HEK293T (cell line): ENCODE results near the gene ELOVL2.
A peak's percentile ranks its signal among the peaks of the same experiment; 100 is the strongest.

Source experiments
- CTCF ChIA-PET: fragments of 350-600 bp; formaldehyde crosslinking; extraction: SDS; loops from one replicate; lab custom pipeline; 2021; ENCODE audit warnings: antibody characterized with exemption, inconsistent platforms; lab: Yijun Ruan, JAX
- POLR2A ChIA-PET: fragments of 350-600 bp; formaldehyde crosslinking; extraction: SDS; loops from one replicate; lab custom pipeline; 2020; ENCODE audit warnings: antibody characterized with exemption, inconsistent platforms; lab: Yijun Ruan, JAX
- DNase-seq: peaks from one replicate; pipeline ENCODE4 v3.0.0; 2012; ENCODE audit warnings: mixed read lengths; ENCODE audit errors: extremely low spot score
- ARNT ChIP-seq: fragments of 450-650 bp; IDR thresholded peaks from 2 replicates; pipeline ENCODE4 v1.6.1; 2017; ENCODE audit warnings: mild to moderate bottlenecking
- BHLHE40 ChIP-seq: fragments of 450-650 bp; IDR thresholded peaks from 2 replicates; pipeline ENCODE4 v1.6.1; 2016; ENCODE audit warnings: mild to moderate bottlenecking, moderate library complexity, borderline replicate concordance
- CTBP1 ChIP-seq: fragments of 450-650 bp; IDR thresholded peaks from 2 replicates; pipeline ENCODE4 v1.6.1; 2016; ENCODE audit warnings: borderline replicate concordance
- ELF4 ChIP-seq: fragments of 450-650 bp; IDR thresholded peaks from 2 replicates; pipeline ENCODE4 v1.6.1; 2017; ENCODE audit warnings: antibody characterized with exemption
- FOXA1 ChIP-seq: fragments of 450-650 bp; IDR thresholded peaks from 2 replicates; pipeline ENCODE4 v1.6.1; 2016; ENCODE audit warnings: mild to moderate bottlenecking
- FOXK2 ChIP-seq: fragments of 450-650 bp; IDR thresholded peaks from 2 replicates; pipeline ENCODE4 v1.6.1; 2016; ENCODE audit warnings: mild to moderate bottlenecking
- FOXM1 ChIP-seq: fragments of 450-650 bp; IDR thresholded peaks from 2 replicates; pipeline ENCODE4 v1.6.1; 2017; ENCODE audit warnings: mild to moderate bottlenecking, borderline replicate concordance
- HDGF ChIP-seq: fragments of 450-650 bp; IDR thresholded peaks from 2 replicates; pipeline ENCODE4 v1.6.1; 2017; ENCODE audit warnings: antibody characterized with exemption, borderline replicate concordance
- L3MBTL2 ChIP-seq: fragments of 450-650 bp; conservative IDR thresholded peaks from 2 replicates; pipeline ENCODE4 v1.6.1; 2016; ENCODE audit warnings: mild to moderate bottlenecking
- LEF1 ChIP-seq: fragments of 450-650 bp; IDR thresholded peaks from 2 replicates; pipeline ENCODE4 v1.6.1; 2017; ENCODE audit warnings: mild to moderate bottlenecking, borderline replicate concordance
- NFRKB ChIP-seq: fragments of 450-650 bp; IDR thresholded peaks from 2 replicates; pipeline ENCODE4 v1.6.1; 2016; ENCODE audit warnings: mild to moderate bottlenecking, moderate library complexity
- SP1 ChIP-seq: fragments of 450-650 bp; IDR thresholded peaks from 2 replicates; pipeline ENCODE4 v1.6.1; 2017
- SUZ12 ChIP-seq: fragments of 450-650 bp; IDR thresholded peaks from 2 replicates; pipeline ENCODE4 v1.6.1; 2016; ENCODE audit warnings: mild to moderate bottlenecking
- TARDBP ChIP-seq: fragments of 450-650 bp; IDR thresholded peaks from 2 replicates; pipeline ENCODE4 v1.6.1; 2016
- ZNF384 ChIP-seq: fragments of 450-650 bp; IDR thresholded peaks from 2 replicates; pipeline ENCODE4 v1.6.1; 2016
- TF ChIP-seq, protein P1 (sequence below): fragments of 450-650 bp; IDR thresholded peaks from 2 replicates; pipeline ENCODE4 v1.6.1; 2016

The ELOVL2 gene

DNA sequence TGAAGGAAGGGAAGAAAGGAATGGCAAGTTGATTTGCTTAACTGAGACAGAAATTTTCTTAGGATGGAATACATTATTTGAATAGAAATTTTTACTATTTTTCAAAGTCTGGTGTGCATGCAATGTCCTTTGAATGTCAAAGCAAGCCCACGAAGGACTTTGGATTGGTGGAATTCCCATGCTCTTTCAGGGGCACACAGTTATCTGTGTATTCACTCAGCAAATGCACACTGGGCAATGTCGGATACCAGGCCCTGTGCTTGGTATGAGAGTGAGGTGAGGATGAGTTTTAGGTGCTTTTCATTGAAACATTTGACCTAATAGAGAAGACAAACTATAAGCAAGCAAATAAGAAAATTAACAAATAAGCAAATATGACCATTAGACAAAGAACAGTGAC, 83.9 kb downstream of the ELOVL2 start:
- DNase-seq = no peak
- ChIA-PET POLR2A (no interaction called here), CTCF (no interaction called here)
- no peak for TF ChIP-seq FOXM1
- TF ChIP-seq ELF4 = no peak
- no peak for TF ChIP-seq CTBP1
- TF ChIP-seq ARNT = no peak
- no peak for TF ChIP-seq HDGF
- no peak for TF ChIP-seq L3MBTL2
- no peak for TF ChIP-seq FOXA1
- no peak for TF ChIP-seq FOXK2
- TF ChIP-seq NFRKB = no peak
- TF ChIP-seq SP1 = no peak
- no peak for TF ChIP-seq SUZ12
- TF ChIP-seq, protein P1, sequence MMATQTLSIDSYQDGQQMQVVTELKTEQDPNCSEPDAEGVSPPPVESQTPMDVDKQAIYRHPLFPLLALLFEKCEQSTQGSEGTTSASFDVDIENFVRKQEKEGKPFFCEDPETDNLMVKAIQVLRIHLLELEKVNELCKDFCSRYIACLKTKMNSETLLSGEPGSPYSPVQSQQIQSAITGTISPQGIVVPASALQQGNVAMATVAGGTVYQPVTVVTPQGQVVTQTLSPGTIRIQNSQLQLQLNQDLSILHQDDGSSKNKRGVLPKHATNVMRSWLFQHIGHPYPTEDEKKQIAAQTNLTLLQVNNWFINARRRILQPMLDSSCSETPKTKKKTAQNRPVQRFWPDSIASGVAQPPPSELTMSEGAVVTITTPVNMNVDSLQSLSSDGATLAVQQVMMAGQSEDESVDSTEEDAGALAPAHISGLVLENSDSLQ = no peak
- no peak for TF ChIP-seq TARDBP
- TF ChIP-seq LEF1 = no peak
- TF ChIP-seq BHLHE40 = no peak
- no peak for TF ChIP-seq ZNF384

DNA sequence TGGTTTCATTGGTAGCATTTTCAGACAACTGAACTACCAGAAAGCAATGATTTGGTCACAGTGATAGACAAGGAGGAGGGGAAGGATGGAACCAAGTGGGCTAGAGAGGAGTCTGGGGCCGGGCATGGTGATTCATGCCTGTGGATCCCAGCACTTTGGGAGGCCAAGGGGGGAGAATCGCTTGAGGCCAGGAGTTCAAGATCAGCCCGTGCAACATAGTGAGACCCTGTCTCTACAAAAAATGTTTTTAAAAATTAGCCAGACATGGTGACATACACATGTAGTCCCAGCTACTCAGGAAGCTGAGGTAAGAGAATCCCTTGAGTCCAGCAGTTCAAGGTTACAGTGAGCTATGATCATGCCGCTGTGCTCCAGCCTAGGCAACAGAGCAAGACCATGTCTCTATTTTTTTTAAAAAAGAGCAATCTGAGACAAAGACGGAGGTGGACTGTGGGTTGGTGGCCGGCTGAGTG, 86.7 kb downstream of the ELOVL2 start:
- no peak for DNase-seq
- no peak for TF ChIP-seq ZNF384
- TF ChIP-seq HDGF = no peak
- TF ChIP-seq SUZ12 = no peak
- TF ChIP-seq TARDBP = no peak
- no peak for TF ChIP-seq SP1
- TF ChIP-seq ARNT = no peak
- TF ChIP-seq BHLHE40 = no peak
- TF ChIP-seq ELF4 = no peak
- no peak for TF ChIP-seq CTBP1
- no peak for TF ChIP-seq LEF1
- no peak for TF ChIP-seq FOXA1
- TF ChIP-seq FOXM1 = no peak
- TF ChIP-seq L3MBTL2 = no peak
- TF ChIP-seq, protein P1 = no peak
- CTCF ChIA-PET = no interaction called here
- POLR2A ChIA-PET = no interaction called here

DNA sequence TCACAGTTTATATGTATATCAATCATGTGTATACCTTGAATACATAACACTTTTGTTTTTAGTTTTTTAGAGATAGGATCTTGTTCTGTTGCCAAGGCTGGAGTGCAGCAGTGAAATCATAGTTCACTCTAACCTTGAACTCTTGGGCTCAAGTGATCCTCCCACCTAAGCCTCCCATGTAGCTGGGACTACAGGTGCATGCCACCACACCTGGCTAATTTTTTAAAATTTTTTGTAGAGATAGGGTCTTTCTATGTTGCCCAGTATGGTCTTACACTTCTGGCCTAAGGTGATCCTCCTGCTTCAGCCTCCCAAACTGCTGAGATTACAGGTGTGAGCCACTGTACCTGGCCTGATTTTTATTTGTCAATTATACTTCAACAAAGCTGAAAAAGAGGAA, 87.3 kb downstream of the ELOVL2 start:
- no peak for DNase-seq
- TF ChIP-seq CTBP1 = no peak
- no peak for TF ChIP-seq FOXK2
- TF ChIP-seq ELF4 = no peak
- no peak for TF ChIP-seq ZNF384
- TF ChIP-seq NFRKB = no peak
- no peak for TF ChIP-seq FOXM1
- no peak for TF ChIP-seq BHLHE40
- TF ChIP-seq ARNT = no peak
- TF ChIP-seq HDGF = no peak
- TF ChIP-seq TARDBP = no peak
- no peak for TF ChIP-seq LEF1
- no peak for TF ChIP-seq FOXA1
- ChIA-PET POLR2A (no interaction called here), CTCF (no interaction called here)

DNA sequence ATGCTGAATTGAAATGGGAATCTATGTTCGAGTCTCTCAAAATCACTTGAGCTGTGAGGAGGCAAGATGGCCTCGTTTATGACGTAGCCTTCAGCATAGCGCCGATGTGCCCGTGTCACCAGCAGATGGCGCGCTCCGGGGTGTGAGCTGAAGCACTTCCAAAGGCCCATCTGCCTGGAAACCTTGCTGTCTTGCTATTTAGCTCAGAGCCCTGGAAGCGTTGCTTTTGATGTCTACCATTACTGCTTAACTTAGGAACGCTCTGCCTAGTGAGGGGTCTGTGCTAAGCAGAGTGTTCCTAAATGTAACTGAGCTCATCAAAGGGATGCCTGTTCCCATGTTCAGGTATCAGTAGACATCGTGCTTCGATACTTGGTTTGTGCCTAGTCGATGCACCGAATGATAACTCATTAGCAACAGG, 89.5 kb downstream of the ELOVL2 start:
- POLR2A ChIA-PET = no interaction called here
- CTCF ChIA-PET = interaction anchor here (0.6 to 2.4 kb wide), 10 partner anchors 10 to 616 kb away, joined by 3 to 13 read pairs (median 4); no protein-coding TSS in a partner anchor
- TF ChIP-seq FOXK2 (no peak), LEF1 (no peak), CTBP1 (no peak), NFRKB (no peak), BHLHE40 (no peak), ELF4 (no peak), ZNF384 (no peak), SP1 (no peak), HDGF (no peak), FOXA1 (no peak), L3MBTL2 (no peak), SUZ12 (no peak), FOXM1 (no peak), TARDBP (no peak), ARNT (no peak)
- TF ChIP-seq, protein P1 = no peak
- DNase-seq = peak; percentile 72

DNA sequence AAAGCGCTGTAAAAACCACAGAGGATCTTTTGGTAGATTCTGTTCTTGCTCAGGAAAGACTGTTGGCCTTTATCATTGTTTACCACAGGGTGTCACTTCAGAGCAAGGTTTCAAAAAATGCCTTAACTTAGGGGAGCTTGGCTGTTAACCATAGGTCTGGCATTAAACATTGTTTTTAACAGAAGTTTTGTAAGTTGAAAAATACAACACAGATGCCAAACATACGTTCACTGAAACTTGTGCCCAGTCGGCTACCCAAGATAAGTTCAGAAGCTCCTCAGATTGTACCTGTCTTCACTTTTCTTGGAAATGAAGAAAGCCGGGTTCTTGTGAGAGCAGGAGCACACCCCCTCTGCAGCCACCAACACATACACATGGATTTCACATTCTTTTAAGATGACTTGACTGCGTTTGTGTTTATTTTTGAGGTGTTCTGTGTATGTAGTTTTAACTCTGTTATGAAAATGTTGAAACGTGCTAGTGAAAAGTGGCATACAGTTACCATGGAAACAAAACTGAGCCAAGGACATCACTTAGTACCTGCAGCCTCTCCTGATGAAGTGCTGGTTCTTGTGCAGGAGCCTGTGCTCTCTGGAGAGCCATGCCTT, 92.3 kb downstream of the ELOVL2 start:
- CTCF ChIA-PET = interaction anchor here (0.6 to 1.9 kb wide), 3 partner anchors 113 to 119 kb away, joined by 3 to 10 read pairs (median 3); no protein-coding TSS in a partner anchor
- POLR2A ChIA-PET = no interaction called here
- no peak for TF ChIP-seq SP1
- TF ChIP-seq LEF1 = no peak
- TF ChIP-seq NFRKB = no peak
- no peak for TF ChIP-seq BHLHE40
- TF ChIP-seq FOXK2 = no peak
- no peak for TF ChIP-seq L3MBTL2
- no peak for TF ChIP-seq HDGF
- TF ChIP-seq, protein P1 = no peak
- no peak for TF ChIP-seq CTBP1
- no peak for TF ChIP-seq ELF4
- TF ChIP-seq FOXM1 = no peak
- TF ChIP-seq FOXA1 = no peak
- TF ChIP-seq ARNT = no peak
- DNase-seq = peak; percentile 31
